ENCODE results near the gene AFAP1L1.

DNA sequence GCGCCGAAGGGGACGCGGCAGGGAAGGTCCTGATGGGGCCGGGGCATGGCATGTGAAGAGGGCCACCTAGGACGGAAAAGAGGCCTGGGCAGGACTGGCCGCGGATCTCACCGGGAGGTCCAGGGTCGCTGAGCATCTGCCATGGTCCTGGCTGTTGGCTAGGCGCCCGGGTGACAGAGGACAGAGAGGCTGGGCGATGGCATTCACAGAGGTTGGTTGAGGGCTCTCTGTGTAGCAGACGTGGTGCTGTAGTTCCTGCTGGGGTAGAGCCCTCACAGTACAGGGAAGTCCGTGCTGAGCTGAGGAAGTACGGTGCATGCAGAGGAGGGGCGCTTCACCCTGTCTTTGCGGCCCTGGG, 86.6 kb downstream of the AFAP1L1 start:
- TF ChIP-seq POLR2AphosphoS5 (IDR thresholded peaks at IDR 0.05; ENCODE audit: insufficient read depth, low read depth, low read length), result no peak
- TF ChIP-seq, protein P1, sequence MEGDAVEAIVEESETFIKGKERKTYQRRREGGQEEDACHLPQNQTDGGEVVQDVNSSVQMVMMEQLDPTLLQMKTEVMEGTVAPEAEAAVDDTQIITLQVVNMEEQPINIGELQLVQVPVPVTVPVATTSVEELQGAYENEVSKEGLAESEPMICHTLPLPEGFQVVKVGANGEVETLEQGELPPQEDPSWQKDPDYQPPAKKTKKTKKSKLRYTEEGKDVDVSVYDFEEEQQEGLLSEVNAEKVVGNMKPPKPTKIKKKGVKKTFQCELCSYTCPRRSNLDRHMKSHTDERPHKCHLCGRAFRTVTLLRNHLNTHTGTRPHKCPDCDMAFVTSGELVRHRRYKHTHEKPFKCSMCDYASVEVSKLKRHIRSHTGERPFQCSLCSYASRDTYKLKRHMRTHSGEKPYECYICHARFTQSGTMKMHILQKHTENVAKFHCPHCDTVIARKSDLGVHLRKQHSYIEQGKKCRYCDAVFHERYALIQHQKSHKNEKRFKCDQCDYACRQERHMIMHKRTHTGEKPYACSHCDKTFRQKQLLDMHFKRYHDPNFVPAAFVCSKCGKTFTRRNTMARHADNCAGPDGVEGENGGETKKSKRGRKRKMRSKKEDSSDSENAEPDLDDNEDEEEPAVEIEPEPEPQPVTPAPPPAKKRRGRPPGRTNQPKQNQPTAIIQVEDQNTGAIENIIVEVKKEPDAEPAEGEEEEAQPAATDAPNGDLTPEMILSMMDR (IDR thresholded peaks at IDR 0.05; ENCODE audit: extremely low read depth in 1 of 2, insufficient read depth in 1 of 2, low read depth in 1 of 2, low read length in 2 of 2), result no peak
- no peak for TF ChIP-seq MYC (IDR thresholded peaks at IDR 0.05; ENCODE audit: low read depth, low read length)
- no peak for TF ChIP-seq POLR2A (IDR thresholded peaks at IDR 0.05; ENCODE audit: low read depth, low read length)
- TF ChIP-seq EZH2 (IDR thresholded peaks at IDR 0.05; ENCODE audit: borderline replicate concordance, low read depth, low read length, severe bottlenecking), result no peak
- TF ChIP-seq, protein P2, sequence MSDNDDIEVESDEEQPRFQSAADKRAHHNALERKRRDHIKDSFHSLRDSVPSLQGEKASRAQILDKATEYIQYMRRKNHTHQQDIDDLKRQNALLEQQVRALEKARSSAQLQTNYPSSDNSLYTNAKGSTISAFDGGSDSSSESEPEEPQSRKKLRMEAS (IDR thresholded peaks at IDR 0.05; ENCODE audit: insufficient read depth, insufficient read length), result no peak
